Measurements from ENCODE around the gene BIN1.
A peak's percentile ranks its signal among the peaks of the same experiment; 100 is the strongest.
"Not testable (repeated sequence)": the region's sequence is repeated elsewhere in the genome, so short reads cannot be mapped to it uniquely, and the experiment has no call there.

BIN1 gene

DNA sequence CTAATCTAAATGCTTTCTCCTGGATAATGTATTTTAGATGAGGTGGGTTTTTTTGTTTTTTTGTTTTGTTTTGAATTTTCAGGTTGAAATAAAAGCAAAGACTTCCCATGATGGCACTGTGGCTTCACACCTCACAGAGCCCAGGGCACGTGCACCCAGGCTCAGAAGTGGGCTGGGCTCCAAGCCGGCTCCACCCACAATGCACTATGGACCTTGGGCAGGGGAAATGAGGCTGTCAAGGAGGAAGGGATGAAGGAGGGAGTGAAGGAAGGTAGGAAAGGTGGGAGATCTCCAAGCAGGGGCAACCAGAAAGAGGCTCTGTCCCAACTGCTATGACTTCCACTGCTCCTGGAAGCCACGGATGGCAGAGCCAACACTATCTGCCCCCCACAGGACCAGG, 60.4 kb downstream of the BIN1 start:
- DNase-seq (ENCODE audit: low read depth): no peak

DNA sequence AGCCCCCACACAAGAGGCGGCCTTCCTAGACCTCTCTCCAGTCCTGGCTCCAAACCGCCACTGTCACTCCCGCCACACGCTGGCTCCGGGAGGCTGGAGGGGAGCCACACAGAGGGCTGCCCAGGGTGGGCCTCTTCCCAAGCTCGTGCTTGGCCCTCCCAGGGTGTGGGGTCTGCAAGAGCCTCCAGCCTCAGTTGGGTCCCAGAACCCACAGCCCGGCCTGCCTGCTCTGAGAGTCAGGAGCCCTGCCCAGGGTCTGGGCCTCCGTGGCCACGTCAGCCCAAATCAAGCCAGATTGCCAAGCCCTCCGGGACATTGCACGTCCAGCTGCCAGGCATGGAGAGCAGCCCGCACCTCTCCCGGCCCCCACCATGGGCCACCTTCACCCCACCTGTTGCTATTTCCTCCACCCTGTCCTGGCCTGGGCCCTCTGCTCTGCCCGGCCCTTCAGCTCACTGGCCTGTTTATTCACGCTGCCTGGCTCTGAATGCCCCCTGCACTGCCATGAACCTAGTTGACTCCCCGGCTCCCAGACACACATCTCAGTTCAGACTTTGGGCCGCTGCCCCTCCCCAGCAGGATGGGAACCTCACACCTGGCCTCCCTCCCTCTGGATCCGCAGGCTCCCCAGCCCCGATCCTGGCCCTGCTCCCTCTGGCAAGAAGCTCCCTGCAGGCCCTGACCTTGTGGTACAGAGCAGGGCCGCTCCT, 61.0 kb downstream of the BIN1 start:
- DNase-seq (ENCODE audit: low read depth): no peak

DNA sequence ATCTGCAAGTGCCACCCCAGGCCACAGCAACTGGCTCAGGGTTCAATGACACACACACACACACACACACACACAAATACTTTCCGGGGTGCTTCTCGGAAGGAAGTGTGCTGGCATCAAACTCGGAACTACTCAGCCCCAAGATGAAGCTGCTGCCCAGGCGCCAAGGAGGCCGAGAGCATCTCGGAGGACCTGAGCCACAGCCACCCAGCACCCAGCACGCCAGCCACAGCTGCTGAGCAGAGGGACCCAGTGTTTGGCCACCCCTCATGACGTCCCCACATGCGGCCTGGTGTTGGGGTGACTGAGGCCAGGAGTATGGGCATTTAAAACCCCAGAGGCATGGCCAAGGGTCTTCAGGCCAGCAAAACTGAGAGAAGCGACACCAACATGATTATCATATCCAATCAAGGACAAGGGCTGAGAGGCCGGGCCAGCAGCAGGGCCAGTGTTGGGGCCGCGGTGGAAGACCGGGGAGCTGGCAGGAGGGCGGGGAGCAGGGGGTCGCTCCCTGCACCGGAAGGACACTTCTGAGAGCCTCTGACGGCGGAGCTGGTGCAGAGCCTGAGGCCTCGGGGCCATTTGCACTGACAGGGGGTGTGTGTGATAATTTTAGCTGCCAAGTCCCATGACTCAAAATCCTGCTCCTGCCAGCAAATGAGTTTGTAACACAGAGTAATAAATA, 61.8 kb downstream of the BIN1 start:
- DNase-seq (ENCODE audit: low read depth): no peak

DNA sequence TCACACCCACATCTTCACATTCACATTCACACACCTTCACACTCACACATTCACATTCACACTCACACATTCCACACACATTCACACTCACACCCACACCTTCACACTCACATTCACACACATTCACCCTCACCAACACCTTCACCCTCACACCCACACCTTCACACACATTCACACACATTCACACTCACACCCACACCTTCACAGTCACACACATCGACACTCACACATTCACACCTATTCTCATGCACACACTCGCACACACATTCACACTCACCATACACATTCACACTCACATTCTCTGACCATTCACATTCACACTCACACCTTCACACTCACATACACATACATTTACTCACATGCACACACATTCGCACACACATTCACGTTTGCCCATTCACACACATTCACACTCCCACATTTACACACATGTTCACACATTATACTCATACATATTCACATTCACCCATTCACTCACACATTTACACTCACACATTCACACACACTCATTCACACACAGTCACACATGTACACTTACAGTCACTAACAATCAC, 62.7 kb downstream of the BIN1 start:
- no peak for DNase-seq (ENCODE audit: low read depth)

DNA sequence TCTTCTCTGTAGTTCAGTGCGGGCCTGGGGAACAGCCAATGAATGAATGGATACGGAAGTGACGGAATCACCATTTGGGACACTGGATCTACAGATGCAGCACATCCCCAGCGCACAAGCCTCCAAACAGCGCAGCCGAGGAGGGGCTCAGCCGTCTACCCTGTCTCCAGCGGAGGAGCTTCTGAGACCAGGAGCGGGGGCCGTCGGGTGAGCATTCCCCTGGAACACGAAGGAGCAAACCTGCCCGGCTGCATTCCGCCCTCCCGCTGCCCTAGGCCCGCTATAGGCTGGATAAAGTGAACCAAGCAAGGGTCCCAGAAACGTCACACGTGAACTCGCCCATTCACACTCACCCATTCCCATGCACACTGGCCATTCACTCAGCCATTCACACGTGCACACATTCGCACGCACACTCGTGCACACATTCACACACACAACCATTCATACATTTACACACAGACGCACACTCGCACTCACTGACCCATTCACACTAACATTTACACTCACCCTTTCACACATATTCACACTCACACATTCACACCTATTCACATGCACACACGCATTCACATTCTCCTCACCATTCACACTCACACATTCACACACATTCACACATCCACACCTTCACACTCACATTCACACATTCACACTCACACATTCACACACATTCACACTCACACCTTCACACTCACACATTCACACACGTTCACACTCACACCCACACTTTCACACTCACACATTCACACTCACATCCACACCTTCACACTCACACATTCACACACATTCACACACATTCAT, 63.4 kb downstream of the BIN1 start:
- DNase-seq (ENCODE audit: low read depth): no peak

DNA sequence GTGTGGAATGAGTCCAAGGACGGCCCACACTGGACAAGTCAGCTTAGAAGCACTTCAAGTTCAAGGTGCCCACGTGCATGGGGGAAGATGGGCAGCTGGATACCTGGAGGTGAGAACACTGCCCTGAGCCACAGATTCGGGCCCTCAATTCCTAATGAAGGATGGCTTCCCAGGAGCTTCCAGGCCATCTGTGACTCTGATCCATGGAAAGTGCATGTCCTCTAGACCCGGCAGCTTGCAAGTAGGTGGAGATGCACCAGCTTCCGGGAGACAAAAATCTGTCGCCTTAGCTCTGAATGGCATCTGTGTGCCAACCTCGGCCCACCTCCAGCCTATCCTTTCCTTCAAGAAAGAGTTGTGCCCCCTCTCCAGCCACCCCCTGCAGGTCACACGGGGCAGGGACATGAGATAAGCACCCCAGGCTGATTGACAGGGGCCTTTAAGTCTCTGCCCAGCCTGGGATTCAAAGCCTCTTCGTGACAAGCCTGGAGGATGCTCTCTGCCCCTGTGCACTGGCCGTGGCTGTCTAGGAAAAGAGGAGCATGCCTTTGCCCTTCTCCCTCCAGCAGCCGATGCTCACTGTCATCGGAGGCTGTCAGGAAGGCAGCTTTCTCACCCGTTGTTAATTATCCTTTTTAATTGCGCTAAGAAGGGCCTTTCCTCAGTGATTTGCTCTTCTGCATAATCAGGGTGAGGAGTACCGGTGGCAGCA, 65.5 kb downstream of the BIN1 start:
- no peak for DNase-seq (ENCODE audit: low read depth)

DNA sequence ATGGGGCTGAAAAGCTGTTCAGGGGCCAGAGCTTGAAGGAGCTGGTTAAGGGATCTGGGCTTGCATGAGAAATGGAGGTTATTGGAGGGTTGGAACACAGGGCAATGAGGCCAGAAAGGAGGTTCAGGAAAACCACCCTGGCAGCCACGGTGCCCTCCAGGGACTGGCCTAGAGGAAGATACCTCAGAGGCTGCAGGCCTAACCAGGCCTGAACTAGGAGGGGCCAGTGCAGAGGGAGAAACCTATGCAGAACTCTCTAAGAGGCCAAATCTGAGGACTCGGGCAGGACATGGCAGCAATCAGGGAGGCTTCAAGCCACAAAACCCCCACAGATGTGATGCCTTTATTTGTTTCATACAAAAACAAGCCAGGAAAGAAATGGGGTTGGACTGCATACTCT, 66.8 kb downstream of the BIN1 start:
- no peak for DNase-seq (ENCODE audit: low read depth)

DNA sequence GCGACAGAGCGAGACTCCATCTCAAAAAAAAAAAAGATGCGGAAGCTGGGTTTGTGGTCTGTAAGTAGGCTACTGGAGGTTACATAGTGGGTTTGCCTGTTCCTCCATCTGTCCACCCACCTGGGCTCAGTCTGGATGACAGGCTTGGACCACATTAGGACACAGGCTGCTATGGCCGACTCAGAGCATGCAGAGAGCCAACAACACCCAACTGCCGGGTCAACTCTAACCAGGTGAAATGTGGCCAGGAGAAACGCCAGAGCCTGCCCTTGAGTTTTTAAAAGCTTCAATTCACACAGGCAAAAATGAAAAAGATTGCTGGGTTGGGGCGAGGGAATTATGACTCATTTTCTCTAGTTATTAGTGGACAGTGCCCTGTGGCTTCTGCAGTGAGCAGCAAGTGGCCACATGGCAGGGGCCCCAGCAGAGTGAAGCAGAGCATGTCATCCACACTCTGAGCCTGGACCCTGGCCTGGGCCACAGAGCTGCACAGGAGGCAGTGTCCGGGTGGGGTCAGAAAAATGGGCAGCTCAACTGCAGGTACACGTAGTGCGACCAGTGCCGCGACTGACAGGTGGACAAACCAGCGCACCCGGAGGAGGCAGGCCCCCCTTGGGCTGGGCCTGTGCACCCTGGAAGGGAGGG, 67.4 kb downstream of the BIN1 start:
- DNase-seq (ENCODE audit: low read depth): no peak

DNA sequence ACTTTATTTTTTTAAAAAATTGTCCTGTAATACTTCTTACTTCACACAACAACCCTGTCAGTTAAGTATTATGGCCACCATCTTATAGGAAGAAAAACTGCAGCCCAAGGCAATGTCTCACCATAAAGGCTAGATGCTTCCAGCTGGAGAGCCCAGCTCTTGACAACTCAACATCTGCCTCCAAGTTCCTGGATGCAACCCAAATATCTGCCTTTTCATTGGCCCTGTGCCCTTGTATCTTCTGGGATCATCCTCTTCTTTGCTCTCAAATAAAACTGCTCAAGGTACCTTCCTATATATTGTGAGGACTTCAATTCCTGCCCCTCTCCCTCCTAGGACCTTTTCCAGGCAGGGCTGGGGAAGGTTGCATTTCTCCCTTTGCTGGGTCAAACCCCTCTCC, 69.5 kb downstream of the BIN1 start:
- no peak for DNase-seq (ENCODE audit: low read depth)

DNA sequence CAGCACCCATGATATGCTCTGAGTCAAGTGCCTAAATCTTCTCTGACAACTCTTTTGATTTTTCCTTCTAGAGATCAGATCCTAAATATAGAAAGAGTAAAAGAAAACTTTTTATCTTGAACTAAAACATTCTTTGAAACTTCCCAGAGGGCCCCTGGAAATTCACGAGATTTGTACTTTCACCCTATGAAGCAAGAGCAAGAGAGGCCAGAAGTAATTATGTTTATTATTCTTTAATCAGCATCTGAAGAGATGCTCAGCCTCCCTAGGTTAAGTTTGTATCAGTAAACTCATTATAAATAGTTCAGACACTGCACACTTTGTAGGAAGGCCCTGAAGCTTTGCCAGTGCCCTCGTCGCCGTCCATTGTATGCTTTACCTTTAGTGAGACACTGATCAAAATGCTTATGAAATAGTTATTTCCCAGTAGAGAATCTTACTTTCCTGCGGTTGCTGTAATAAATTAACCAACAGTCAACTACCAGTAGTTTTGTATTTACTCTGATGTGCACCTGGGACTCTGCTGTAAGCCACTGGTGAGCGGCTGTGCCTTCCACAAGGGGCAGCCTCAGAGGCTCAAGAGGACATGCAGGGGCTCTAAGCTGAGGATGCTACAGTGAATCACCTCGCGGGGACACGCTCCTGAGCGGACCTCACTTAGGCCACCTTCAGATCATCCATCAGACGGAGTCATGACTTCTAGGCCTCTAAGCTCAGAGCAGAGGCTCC, 71.9 kb downstream of the BIN1 start:
- no peak for DNase-seq (ENCODE audit: low read depth)

DNA sequence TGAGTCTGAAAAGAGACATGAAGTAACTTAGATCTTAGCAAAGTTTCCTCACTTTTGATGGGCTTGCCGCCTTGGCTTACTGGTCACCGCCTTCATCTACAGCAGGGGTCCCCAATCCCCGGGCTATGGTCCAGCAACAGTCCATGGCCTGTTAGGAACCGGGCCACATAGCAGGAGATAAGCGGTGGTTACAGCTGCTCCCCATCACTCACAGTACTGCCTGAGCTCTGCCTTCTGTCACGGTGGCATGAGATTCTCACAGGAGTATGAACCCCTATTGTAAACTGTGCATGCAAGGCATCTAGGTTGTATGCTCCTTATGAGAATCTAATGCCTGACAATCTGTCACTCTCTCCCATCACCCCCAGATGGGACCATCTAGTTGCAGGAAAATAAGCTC, 72.9 kb downstream of the BIN1 start:
- no peak for DNase-seq (ENCODE audit: low read depth)

DNA sequence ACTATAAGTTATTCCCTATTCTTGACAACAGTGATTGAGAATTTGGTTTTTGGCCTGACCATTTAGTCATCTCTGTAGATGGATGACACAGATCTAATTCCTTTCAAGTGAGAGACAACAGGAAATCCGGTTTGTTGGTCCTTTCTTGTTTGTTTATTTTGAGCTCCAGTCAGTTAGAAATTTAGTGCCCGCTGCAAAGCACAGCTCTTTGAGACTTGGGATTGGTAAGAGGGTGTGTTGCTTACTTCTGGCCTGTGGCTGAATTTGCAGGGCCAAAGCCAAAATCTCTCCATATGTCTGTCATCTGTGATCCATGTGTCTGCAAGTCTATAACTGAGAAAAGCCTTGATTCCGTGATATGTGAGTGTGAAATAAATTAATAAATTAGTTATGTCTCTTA, 74.3 kb downstream of the BIN1 start:
- no peak for DNase-seq (ENCODE audit: low read depth)

DNA sequence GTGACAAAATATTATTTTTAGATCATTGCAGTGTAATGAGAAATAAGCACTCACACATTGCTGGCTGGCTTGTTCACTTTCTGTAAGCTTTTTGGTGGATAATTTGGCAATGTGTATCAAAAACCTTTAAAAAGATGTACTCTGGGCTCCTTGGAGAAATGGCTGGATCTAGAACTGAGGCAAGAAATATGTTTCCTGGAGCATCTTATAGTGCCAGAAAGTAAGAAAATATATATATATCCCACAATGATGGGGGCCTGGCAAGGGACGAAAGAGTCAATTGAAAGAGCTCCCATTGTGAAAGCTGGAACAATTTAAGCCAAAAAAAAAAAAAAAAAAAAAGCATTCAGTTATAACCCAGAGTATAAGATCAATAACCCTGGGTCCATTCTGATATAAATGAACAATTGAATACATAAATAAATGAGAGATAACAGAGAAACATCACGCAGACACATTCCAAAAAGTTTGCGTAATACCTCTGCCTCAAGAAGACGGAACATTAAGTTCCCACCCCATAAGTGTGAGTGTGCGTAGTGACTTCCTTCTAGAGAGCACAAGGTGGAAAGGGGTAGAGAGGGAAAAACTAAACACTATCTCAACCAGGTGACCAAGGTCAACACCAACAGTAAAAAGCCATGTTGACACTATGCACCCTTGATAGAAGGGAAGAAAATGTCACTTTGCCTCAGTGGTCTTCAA, 77.5 kb downstream of the BIN1 start:
- DNase-seq (ENCODE audit: low read depth): no peak

DNA sequence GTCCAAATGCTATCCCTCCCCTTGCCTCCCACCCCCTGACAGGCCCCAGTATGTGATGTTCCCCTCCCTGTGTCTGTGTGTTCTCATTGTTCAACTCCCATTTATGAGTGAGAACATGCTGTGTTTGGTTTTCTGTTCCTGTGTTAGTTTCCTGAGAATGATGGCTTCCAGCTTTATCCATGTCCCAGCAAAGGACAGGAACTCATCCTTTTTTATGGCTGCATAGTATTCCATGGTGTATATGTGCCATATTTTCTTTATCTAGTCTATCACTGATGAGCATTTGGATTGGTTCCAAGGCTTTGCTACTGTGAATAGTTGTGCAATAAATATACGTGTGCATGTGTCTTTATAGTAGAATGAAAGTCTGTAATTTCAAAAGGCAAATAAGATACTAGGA, 78.2 kb downstream of the BIN1 start:
- DNase-seq (ENCODE audit: low read depth): not testable (repeated sequence)

DNA sequence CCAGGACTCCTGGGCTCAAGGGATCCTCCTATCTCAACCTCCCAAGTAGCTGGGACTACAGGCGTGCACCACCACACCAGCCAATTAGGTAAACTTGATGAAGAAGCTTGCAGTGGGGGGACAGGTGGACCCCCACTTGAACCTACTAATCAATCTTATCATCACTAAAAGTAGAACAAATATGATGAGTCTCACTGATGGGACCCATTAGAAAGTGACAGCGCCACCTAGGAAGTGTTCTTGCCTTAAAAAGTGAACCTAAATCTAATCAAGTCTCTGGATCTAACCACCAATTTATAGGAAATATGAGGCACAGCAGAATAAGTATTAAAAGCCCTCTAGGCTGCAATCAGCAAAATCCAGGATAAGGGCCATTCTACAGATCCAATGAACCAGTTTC, 79.2 kb downstream of the BIN1 start:
- no peak for DNase-seq (ENCODE audit: low read depth)

DNA sequence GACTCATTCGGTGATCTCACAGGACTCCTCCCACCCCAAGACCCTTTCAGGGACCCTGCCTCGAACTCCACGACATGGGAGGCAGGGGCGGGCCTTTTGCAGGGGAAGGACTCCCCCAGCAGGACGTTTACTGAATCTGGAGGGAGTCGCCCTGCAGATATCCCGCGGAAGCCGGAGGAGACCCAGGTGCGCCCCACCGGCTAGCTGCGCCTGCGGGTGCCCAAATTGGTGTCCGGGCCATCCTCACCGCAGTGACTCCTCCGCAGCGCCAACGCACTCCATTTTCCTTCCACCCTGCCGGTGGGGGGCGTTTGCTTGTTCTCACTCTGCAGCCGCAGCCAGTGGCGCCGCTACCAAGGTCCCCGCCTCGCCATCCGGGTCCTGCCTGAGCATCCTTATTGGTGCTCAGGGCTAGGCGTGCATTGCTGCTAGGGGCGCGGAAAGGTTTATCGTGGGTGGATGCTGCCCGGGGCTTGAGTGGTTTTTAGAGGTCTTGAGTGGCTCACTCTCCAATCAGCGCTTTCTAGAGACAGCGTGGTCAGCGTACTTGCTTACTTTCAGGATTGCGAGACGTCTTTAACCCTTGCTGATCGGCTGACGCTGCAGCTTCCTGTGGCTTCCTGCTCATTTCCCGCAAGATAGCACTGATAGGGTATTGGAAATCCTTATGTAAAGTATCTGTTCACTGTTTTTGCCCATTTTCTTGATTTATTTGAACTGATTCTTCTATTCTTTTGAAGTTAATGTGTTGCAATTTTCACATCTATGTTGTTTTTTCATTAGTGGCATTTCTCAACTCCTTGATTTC, 81.4 kb downstream of the BIN1 start:
- DNase-seq (ENCODE audit: low read depth): peak; percentile 47

DNA sequence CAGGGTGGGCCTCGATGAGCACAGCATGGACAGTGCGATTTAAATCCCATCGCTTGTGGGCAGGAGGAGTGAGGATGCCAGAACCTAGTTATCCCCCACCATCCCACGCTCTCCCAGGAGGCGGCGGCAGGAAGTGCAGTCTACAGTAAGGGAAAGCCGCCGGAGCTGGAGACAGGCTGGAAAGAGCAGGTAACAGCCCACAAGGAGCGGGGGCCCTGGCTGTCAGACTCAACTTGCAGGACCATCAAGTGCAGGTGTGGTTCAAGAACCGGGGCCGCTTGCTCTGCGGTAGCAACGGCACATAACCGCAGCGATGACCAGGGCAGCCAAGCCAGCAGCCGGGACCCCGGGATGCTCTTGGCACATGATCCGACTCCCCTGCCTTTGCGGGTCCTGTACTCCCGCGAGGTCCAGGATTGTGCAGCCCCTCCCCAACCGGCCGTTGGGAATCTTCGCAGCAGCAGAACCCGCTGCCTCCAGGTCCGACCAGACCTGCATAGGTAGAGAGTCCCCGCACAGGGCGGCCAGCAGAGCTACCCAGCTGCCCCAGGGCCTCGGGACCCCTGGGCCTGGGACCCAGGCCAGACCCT, 82.1 kb downstream of the BIN1 start:
- no peak for DNase-seq (ENCODE audit: low read depth)

DNA sequence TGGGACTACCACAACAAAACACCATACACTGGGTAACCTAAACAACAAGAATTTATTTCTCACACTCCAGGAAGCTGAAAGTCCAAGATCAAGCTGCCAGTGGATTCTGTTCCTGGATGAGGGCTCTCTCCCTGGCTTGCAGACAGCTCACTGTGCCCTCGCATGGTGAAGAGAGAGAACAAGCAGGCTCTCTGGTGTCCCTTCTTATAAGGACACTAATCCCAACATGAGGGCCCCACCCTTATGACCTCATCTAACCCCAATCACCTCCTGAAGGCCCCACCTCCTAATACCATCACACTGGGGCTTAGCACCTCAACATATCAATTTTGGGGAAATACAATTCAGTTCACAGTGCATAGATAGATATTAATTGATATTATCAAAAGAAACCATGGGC, 83.5 kb downstream of the BIN1 start:
- no peak for DNase-seq (ENCODE audit: low read depth)

DNA sequence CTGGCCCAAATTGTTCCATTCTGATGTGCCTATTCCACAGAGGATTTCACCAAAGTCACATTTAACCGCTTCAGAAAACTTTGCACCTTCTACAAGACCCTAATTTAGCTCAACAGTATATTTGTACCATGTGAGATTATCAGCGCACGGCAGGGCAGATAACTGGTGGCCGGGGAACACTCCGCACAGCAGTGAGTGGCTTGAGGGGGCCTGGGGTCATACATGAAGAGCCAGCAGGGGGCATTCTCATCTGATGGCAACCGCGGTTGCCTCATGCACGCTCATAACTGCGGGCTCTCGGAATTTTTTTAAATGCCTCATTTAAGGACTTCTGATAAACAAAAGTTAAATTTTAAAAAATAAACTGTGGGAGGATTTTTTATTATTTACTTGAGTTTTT, 84.1 kb downstream of the BIN1 start:
- DNase-seq (ENCODE audit: low read depth): no peak
